PC-9 (cell line): ENCODE data around the gene USP24.

ENCODE experiments used
- EZH2 ChIP-seq: fragments of 200-600 bp; sonication (generic); IDR thresholded peaks from 2 replicates; pipeline ENCODE4 v1.8.0; 2017; ENCODE audit warnings: antibody characterized with exemption, low read depth
- TF ChIP-seq, protein P1 (sequence below): fragments of 200-600 bp; sonication (generic); conservative IDR thresholded peaks from 2 replicates; pipeline ENCODE4 v1.6.1; 2017; ENCODE audit warnings: mixed run types, antibody characterized with exemption, mild to moderate bottlenecking, moderate library complexity

DNA sequence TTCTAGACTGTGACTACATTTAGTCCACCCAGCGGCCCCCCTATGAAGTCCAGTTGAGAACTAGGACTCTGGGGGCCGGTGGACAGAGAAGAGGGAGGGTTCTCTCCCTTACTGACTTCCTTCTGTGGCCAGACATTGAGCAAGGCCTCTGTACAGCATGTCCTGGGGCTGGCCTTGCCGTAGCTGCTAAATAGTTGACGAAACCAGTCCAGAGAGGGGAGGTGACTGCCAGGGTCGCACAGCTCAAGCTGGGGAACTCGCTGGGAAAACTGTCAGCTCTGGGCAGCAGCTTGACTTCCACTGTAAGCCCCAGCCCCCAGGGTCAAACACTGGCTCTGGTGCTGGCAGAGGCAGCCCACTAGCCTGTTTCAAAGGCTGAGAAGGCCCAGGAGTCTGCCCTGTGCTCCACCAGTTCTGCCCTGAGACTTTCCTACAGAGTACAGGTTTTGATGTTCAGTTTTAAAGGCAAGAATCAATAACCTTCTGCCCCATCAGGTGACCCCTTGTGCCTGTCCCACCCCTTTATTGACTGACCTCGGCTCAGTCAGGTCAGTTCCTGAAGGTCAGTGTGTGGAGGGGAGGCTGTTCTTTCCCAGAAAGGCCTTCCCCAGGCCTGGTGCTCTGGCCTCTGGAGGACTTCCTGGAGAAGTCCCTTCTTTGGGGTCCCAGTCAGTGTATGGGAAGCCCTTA lies 161.8 kb downstream of the USP24 start:
- TF ChIP-seq, protein P1, sequence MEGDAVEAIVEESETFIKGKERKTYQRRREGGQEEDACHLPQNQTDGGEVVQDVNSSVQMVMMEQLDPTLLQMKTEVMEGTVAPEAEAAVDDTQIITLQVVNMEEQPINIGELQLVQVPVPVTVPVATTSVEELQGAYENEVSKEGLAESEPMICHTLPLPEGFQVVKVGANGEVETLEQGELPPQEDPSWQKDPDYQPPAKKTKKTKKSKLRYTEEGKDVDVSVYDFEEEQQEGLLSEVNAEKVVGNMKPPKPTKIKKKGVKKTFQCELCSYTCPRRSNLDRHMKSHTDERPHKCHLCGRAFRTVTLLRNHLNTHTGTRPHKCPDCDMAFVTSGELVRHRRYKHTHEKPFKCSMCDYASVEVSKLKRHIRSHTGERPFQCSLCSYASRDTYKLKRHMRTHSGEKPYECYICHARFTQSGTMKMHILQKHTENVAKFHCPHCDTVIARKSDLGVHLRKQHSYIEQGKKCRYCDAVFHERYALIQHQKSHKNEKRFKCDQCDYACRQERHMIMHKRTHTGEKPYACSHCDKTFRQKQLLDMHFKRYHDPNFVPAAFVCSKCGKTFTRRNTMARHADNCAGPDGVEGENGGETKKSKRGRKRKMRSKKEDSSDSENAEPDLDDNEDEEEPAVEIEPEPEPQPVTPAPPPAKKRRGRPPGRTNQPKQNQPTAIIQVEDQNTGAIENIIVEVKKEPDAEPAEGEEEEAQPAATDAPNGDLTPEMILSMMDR, result no peak
- no peak for TF ChIP-seq EZH2
